Ammon's horn (tissue), 1 donor: ENCODE measurements around the gene APAF1.

ENCODE experiments used
- DNase-seq: peaks from one replicate; pipeline ENCODE4 v3.0.0-alpha.2; 2016; ENCODE audit warnings: low spot score

Gene APAF1

GRCh38 chr12:98763656-98764055 lies 118.6 kb downstream of the APAF1 start:
- DNase-seq = no peak

DNA sequence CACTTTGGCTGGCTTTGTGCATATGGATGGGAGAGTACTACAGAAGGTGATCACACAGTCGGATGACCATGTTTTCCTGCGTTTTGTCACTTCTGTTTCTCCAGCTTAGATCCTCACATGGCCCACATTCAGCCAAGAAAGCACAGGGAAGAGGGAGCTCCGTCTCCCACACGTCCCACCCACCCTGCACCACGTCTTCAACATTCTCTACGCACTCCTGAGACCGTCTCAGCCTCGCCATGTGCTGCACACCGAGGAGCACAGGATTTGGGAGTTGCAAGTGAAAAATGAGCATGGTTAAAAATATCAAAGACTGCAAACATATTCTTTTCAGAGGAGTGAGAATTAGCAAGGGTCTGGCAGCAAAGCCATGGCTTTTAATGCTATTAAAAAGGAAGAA lies 122.2 kb downstream of the APAF1 start:
- DNase-seq = no peak

DNA sequence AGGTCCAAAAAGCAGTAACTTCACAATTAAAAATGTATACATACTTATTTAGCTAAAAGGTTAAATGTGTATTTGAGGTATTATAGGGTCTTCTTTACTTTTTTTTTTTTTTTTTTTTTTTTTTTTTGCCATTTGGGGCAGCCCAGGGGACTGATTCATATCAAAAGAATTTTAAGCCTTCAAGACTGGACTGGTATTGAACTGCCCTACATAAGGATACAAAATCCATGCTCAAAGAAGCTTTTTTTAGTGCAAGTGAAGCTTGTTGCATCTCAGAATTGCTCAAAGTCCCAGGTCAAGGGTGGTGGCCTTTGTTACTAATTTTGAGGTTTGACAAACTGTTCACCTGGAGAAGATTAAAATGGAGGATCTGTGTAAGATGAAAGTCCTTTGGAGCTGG lies 124.0 kb downstream of the APAF1 start:
- no peak for DNase-seq

DNA sequence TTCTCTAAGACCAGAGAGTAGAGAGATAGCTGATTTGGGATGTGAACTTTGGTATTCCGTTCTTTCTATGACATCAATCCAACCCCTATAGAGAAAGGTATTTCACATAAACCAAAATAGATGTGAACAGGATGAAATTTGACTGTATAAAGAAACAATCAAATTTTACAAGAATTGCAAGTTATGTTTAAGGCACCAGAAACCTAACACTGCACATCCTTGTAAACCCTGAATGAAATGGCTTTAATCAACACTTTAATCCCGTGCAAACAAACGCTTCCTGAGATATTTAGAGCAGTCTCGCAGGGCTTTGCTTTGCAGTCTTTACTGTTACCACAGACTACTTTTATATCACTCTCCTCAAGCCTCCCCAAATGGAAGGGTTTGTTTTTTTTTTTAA lies 125.1 kb downstream of the APAF1 start:
- DNase-seq = no peak

- DNase-seq = no peak
Observed at GRCh38 chr12:98771811-98772752, 127.0 kb downstream of the APAF1 start.

GRCh38 chr12:98772818-98773217 lies 127.7 kb downstream of the APAF1 start:
- DNase-seq = no peak

DNA sequence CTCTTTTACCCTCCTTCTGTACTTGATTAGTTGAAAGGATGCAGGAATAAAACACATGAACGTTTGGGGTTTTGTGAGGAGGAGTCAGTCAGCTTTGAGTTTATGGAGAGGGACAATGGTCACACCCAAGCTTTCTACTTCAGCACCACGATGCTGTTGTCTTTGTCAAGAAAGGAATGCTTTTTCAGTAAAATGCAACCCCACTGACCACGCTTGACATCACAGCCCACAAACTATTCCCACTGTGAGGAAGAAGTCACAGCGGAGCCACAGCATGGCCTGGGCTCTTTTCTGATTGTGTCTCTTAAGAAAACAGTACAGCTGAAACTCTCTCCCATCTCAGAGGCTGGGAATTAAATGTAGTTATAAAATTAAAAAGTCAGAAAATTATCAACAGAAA lies 135.2 kb downstream of the APAF1 start:
- no peak for DNase-seq

- DNase-seq = no peak
Observed at GRCh38 chr12:98783420-98783819, 138.3 kb downstream of the APAF1 start.
